BE2C (cell line): ENCODE data around the gene AOC1. TPM values are rescaled to one million over a fixed set of nuclear protein-coding genes. Genes with fewer than 3 reads are reported as not detected.

ENCODE experiments used
- DNase-seq: peaks from one replicate; pipeline ENCODE4 v3.0.0-alpha.2; 2020
- H3K27me3 ChIP-seq: fragments of 250-450 bp; sonication (Bioruptor Pico); 2 replicates; pipeline ENCODE4 v1.5.1; 2020; ENCODE audit warnings: mild to moderate bottlenecking
- H3K36me3 ChIP-seq: fragments of 250-450 bp; sonication (Bioruptor Pico); 2 replicates; pipeline ENCODE4 v1.5.1; 2020; ENCODE audit warnings: mild to moderate bottlenecking
- H3K4me1 ChIP-seq: fragments of 250-450 bp; sonication (Bioruptor Pico); 2 replicates; pipeline ENCODE4 v1.5.1; 2020
- H3K4me3 ChIP-seq: 2 replicates; pipeline ENCODE4 v1.5.1; 2011; ENCODE audit warnings: low read depth, low read length
- H3K9me3 ChIP-seq: fragments of 250-450 bp; sonication (Bioruptor Pico); 2 replicates; pipeline ENCODE4 v1.5.1; 2020
- CTCF ChIP-seq: IDR thresholded peaks from 2 replicates; pipeline ENCODE4 v1.5.1; 2012; ENCODE audit warnings: mild to moderate bottlenecking, low read depth, low read length
- polyA plus RNA-seq: library from polyadenylated mRNA; unstranded; fragments of >200 nt; gene quantifications from one replicate; pipeline ENCODE4 v1.2.1, GENCODE V29; 2012; ENCODE audit warnings: low read depth, missing spikeins; ENCODE audit not compliant: insufficient read length, insufficient read depth

The AOC1 gene, protein sequence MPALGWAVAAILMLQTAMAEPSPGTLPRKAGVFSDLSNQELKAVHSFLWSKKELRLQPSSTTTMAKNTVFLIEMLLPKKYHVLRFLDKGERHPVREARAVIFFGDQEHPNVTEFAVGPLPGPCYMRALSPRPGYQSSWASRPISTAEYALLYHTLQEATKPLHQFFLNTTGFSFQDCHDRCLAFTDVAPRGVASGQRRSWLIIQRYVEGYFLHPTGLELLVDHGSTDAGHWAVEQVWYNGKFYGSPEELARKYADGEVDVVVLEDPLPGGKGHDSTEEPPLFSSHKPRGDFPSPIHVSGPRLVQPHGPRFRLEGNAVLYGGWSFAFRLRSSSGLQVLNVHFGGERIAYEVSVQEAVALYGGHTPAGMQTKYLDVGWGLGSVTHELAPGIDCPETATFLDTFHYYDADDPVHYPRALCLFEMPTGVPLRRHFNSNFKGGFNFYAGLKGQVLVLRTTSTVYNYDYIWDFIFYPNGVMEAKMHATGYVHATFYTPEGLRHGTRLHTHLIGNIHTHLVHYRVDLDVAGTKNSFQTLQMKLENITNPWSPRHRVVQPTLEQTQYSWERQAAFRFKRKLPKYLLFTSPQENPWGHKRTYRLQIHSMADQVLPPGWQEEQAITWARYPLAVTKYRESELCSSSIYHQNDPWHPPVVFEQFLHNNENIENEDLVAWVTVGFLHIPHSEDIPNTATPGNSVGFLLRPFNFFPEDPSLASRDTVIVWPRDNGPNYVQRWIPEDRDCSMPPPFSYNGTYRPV
- polyA plus RNA-seq = 1.4 TPM

- DNase-seq = no peak
- Histone ChIP-seq H3K27me3 (no peaks in the 10 kb centered on the region), H3K4me1 (no peaks in the 10 kb centered on the region), H3K36me3 (no peaks in the 10 kb centered on the region), H3K9me3 (no peaks in the 10 kb centered on the region), H3K4me3 (no peak within 1 kb of the TSS)
- no peak for TF ChIP-seq CTCF
Measured at GRCh38 chr7:150852371-150852905, at the start of gene AOC1. AOC1 (plus strand) TSS chr7:150852517; CDS start chr7:150856471, 3,954 bp downstream.

GRCh38 chr7:150803161-150803860, 49.0 kb upstream of the AOC1 start:
- no peaks in the 10 kb centered on the region for H3K27me3 ChIP-seq
- no peak for DNase-seq
- no peaks in the 10 kb centered on the region for H3K36me3 ChIP-seq
- no peak overlapping the region for H3K4me3 ChIP-seq
- no peaks in the 10 kb centered on the region for H3K4me1 ChIP-seq
- TF ChIP-seq CTCF = no peak
- no peaks in the 10 kb centered on the region; the same call in 1 of the 2 replicates for H3K9me3 ChIP-seq

- TF ChIP-seq CTCF = no peak
- no peaks in the 10 kb centered on the region for H3K36me3 ChIP-seq
- H3K9me3 ChIP-seq = no peaks in the 10 kb centered on the region; the same call in 1 of the 2 replicates
- no peaks in the 10 kb centered on the region for H3K4me1 ChIP-seq
- no peak for DNase-seq
- no peak overlapping the region for H3K4me3 ChIP-seq
- H3K27me3 ChIP-seq = no peaks in the 10 kb centered on the region
Measured at GRCh38 chr7:150804802-150805201, 47.5 kb upstream of the AOC1 start.

DNA sequence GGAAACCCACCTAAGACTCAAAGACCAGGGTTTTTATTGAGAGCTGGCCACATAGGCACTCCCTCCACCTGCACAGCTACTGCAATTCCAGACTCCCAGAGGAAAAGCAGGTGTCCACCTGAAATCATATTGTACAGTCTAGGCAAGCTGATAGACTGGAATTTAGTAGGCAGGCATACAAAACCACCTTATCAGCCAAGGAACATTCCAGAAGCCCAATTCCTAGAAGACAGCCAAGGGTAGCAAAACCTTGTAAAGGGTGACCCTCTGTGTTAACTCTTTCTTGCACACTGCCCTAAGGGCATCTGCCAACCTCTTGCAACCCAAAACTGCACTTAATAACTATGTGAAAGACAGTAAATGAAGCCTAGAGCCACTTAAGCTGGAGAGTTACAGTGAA, 46.5 kb upstream of the AOC1 start:
- DNase-seq = no peak
- no peak for TF ChIP-seq CTCF

GRCh38 chr7:150806454-150806853, 45.9 kb upstream of the AOC1 start:
- no peak overlapping the region for H3K4me3 ChIP-seq
- no peak for DNase-seq
- H3K9me3 ChIP-seq = no peaks in the 10 kb centered on the region; the same call in 1 of the 2 replicates
- no peaks in the 10 kb centered on the region for H3K36me3 ChIP-seq
- no peak for TF ChIP-seq CTCF
- no peaks in the 10 kb centered on the region for H3K4me1 ChIP-seq
- no peaks in the 10 kb centered on the region for H3K27me3 ChIP-seq

More for the DNA sequence above, 46.5 kb upstream of the AOC1 start:
- Histone ChIP-seq H3K9me3 (no peaks in the 10 kb centered on the region; the same call in 1 of the 2 replicates), H3K4me1 (no peaks in the 10 kb centered on the region), H3K4me3 (no peak overlapping the region), H3K27me3 (no peaks in the 10 kb centered on the region), H3K36me3 (no peaks in the 10 kb centered on the region)
